Fibroblast of skin of scalp (primary cell): ENCODE results near the gene GRIN1.

Experiments
- DNase-seq: peaks from one replicate; pipeline ENCODE4 v3.0.0-alpha.2; 2013

GRIN1 gene

GRCh38 chr9:137217276-137218211 is 78.6 kb downstream of the GRIN1 start:
- no peak for DNase-seq

GRCh38 chr9:137218212-137218753 is 79.3 kb downstream of the GRIN1 start:
- no peak for DNase-seq
